Measurements from ENCODE around the gene OGDH.
"Not testable (repeated sequence)": the region's sequence is repeated elsewhere in the genome, so short reads cannot be mapped to it uniquely, and the experiment has no call there.

Gene OGDH

GRCh38 chr7:44713680-44714335, 107.4 kb downstream of the OGDH start:
- no peaks in the 10 kb centered on the region for H3K27me3 ChIP-seq
- no peaks in the 10 kb centered on the region for H3K9me3 ChIP-seq
- peaks cover 0 to 7% of the 10 kb centered on the region in 2 experiments for H3K4me1 ChIP-seq (ENCODE audit: control insufficient read depth in 1 of 2, insufficient read depth in 1 of 2, low read depth in 1 of 2, low read length in 1 of 2)
- peaks cover 22% of the 10 kb centered on the region for H3K36me3 ChIP-seq
- H3K27ac ChIP-seq: no peak overlapping the region
- no peak overlapping the region for H3K4me3 ChIP-seq (ENCODE audit: low read depth in 1 of 2, low read length in 1 of 2)
- no peak for TF ChIP-seq CTCF (IDR thresholded peaks at IDR 0.05)

GRCh38 chr7:44716205-44716604, 109.8 kb downstream of the OGDH start:
- Histone ChIP-seq H3K4me1 (ENCODE audit: control insufficient read depth in 1 of 2, insufficient read depth in 1 of 2, low read depth in 1 of 2, low read length in 1 of 2) (peaks cover 0 to 7% of the 10 kb centered on the region in 2 experiments), H3K9me3 (no peaks in the 10 kb centered on the region), H3K27me3 (no peaks in the 10 kb centered on the region), H3K27ac (no peak overlapping the region), H3K4me3 (ENCODE audit: low read depth in 1 of 2, low read length in 1 of 2) (no peak overlapping the region), H3K36me3 (no peaks in the 10 kb centered on the region)
- TF ChIP-seq CTCF (IDR thresholded peaks at IDR 0.05): no peak

- no peak overlapping the region for H3K27ac ChIP-seq
- no peak for TF ChIP-seq CTCF (IDR thresholded peaks at IDR 0.05)
- H3K27me3 ChIP-seq: no peaks in the 10 kb centered on the region
- H3K9me3 ChIP-seq: no peaks in the 10 kb centered on the region
- H3K36me3 ChIP-seq: no peaks in the 10 kb centered on the region
- H3K4me3 ChIP-seq (ENCODE audit: low read depth in 1 of 2, low read length in 1 of 2): no peak overlapping the region
- no peaks in the 10 kb centered on the region for H3K4me1 ChIP-seq (ENCODE audit: control insufficient read depth in 1 of 2, insufficient read depth in 1 of 2, low read depth in 1 of 2, low read length in 1 of 2)
These were observed 113.9 kb downstream of the OGDH start for GRCh38 chr7:44720301-44720700.

- Histone ChIP-seq H3K9me3 (no peaks in the 10 kb centered on the region), H3K36me3 (no peaks in the 10 kb centered on the region), H3K4me3 (ENCODE audit: low read depth in 1 of 2, low read length in 1 of 2) (no peak overlapping the region), H3K27me3 (no peaks in the 10 kb centered on the region), H3K27ac (no peak overlapping the region), H3K4me1 (ENCODE audit: control insufficient read depth in 1 of 2, insufficient read depth in 1 of 2, low read depth in 1 of 2, low read length in 1 of 2) (no peaks in the 10 kb centered on the region)
- TF ChIP-seq CTCF (IDR thresholded peaks at IDR 0.05): no peak
These were observed 117.8 kb downstream of the OGDH start for GRCh38 chr7:44724276-44724675.

GRCh38 chr7:44726250-44726649, 119.8 kb downstream of the OGDH start:
- H3K27ac ChIP-seq; H3K4me1 ChIP-seq (ENCODE audit: control insufficient read depth in 1 of 2, insufficient read depth in 1 of 2, low read depth in 1 of 2, low read length in 1 of 2); H3K4me3 ChIP-seq (ENCODE audit: low read depth in 1 of 2, low read length in 1 of 2): not testable (repeated sequence)

GRCh38 chr7:44727158-44727936, 120.9 kb downstream of the OGDH start:
- no peak for TF ChIP-seq CTCF (IDR thresholded peaks at IDR 0.05)
- no peak overlapping the region for H3K4me3 ChIP-seq (ENCODE audit: low read depth in 1 of 2, low read length in 1 of 2)
- H3K27ac ChIP-seq: no peak overlapping the region
- H3K27me3 ChIP-seq: no peaks in the 10 kb centered on the region
- H3K4me1 ChIP-seq (ENCODE audit: control insufficient read depth in 1 of 2, insufficient read depth in 1 of 2, low read depth in 1 of 2, low read length in 1 of 2): no peaks in the 10 kb centered on the region
- H3K36me3 ChIP-seq: no peaks in the 10 kb centered on the region
- H3K9me3 ChIP-seq: no peaks in the 10 kb centered on the region

More at GRCh38 chr7:44726250-44726649, 119.8 kb downstream of the OGDH start:
- H3K36me3 ChIP-seq, H3K27me3 ChIP-seq, H3K9me3 ChIP-seq: not testable (repeated sequence)
